ENCODE data around the gene TMEM212.

TMEM212 gene

DNA sequence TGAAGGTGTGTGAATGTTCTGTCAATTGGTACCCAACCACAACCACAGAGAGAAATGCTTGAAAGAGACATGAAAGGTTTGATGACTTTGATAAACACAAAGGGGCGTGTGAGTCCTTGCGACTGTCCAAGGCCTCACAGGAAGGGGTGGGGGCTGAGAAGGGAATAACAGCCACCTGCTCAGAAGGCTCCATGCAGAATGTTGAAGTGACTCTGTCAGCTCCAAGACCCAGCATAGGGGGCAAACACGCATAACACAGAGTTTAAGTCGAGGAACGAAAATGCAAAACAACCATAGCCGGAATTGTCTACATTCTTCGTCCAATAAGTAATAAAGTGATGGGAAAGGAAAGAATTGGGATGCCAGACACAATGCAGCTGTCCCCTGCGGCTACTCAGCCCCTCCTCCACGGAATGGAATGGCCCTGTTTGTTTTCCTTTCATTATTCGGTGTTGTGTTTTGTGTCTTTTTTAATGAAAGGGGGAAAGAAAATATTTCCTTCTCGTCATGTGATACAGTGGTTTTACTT lies 19.9 kb downstream of the TMEM212 start:
- no peak for DNase-seq

DNA sequence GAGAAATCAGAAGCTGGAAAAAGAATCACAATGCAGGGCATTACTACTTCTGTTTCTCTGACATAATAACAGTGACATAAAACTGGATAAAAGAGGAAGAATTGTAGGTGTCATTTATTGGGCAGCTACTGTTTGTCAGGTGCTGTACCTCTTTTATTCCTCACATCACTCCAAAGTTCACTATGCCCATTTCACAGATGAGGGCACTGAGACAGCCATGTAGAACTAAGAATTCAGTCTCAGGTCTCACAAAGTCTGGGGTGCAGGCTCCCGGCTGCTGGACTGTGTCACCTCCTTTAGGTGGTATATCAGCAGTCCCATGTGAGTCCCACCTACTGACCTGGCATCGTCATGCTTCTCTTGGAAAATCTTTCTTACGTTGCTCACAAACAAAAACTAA lies 20.8 kb downstream of the TMEM212 start:
- no peak for DNase-seq

DNA sequence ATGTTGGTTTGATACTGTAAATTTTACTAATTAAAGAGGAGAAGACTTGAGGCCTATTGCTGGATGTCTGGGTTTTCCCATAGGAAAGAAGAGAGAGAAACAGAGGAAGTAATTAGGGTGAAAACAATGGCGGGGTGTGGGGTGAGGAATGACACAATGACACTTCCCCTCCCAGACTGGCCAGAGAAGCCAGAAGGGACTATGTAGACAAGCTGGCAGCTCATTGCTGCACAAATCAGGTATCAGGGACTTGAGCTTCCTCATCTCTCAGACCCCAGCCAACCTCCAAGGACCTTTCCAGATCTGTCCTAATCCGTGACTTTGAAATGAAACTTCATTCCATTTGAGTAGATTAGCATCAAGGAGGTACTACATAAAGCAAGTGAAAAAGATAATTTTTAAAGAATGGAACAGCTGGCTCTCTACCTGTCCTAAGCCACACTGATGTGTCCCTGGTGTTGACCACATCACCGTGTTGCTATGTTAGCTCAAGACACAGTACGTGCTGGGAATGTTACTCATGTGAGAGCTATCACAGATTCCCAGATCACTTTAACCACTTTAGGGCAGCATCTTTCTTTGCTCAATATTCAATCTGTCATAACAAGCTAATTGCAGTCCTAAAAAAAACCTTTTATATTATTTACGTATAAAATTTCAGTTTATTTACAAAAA lies 22.2 kb downstream of the TMEM212 start:
- peak; percentile 21 for DNase-seq

DNA sequence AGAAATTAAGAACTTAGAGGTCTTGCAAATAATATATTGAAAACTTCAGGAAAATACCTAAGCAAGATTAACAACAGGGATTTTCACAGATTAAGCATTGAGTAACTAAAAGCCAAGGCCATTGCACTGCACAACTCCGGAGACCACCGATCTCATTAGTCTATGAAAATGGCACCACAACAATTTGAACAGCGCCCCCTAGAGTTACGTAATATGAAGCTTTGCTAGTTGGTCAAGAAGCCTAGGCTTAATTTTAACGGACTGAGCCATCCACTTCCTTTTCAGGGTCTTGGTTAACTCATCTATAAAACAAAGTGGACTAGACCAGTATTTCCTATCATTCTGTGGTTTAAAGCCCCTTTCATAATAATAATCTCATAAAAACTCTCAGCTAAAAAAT lies 24.8 kb downstream of the TMEM212 start:
- DNase-seq = peak; percentile 82

DNA sequence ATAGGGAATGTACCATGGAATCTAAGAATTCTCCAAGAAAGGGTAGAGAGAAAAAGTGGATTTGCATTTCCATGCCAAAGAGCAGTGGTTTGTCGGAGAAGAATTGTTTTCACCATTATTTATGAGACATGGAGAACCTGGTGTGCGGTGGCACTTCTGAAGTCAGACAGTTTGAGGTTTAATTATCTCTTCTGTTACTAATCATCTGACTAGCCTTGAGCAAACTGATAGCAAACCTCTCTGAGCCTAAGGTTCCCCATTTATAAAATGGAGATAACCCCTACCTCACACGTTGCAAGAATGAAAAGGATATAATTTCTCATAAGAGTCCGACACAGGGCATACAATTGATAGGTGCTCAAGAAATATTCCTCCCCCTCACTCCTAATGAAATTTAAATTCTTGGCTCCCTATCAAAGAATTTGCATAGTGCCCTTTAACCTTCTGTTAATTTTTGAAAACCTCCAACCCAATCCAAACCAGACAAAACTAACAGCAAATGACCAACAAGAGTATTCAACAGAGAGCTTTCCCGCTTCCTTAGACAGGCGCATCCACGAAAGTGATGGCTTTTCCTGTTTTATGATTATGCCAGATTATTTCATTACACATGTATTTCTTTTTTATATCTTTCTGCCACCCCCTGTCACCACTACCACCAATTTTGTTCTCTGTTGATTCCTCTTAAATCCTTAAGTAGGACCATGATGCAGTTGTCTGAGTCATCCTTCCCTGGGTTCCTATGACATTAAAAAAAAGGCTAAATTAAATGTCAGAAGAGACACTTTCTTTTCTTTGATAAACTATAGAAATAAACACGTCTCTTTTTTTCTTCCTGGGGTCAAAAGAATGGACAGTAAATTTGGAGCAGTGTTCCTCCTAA lies 28.5 kb downstream of the TMEM212 start:
- peak; percentile 92 for DNase-seq

DNA sequence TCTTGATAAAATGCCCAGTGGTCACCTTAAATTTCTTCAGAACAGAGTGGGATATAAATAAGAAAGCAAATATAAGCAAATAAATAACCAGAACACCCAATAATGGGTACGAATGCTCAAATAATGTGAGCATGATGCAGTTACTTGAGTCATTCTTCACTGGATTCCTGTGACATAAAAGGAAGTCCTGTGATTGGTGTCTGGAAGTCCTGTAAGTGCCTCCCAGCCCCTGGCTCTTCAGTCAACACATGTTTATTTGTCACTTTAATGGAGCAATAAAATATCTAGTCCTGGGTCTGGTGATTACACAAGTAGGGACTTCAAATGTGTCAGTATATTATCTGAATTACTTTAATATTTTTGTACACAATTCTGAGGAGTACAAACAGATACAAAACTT lies 30.4 kb downstream of the TMEM212 start:
- no peak for DNase-seq

DNA sequence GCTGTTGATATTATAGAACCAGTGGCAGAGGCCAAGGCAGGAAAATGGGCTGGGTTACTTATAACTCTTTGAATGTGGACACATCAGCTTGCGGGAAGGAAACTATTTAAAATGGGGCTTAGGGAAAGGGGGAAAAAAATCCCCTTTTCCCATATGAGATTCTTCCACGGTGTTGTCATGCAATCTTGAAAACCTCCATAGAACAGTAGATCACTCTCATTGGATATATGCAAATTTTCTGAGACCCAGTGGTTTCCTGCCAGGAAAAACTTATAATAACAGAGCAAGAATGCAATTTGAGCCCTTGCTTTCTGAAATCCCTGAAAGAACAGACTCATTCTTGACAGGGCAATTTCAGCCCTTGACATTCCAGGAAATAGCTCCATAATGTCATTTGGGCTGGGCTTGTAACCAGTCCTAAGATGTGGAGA lies 31.1 kb downstream of the TMEM212 start:
- no peak for DNase-seq

DNA sequence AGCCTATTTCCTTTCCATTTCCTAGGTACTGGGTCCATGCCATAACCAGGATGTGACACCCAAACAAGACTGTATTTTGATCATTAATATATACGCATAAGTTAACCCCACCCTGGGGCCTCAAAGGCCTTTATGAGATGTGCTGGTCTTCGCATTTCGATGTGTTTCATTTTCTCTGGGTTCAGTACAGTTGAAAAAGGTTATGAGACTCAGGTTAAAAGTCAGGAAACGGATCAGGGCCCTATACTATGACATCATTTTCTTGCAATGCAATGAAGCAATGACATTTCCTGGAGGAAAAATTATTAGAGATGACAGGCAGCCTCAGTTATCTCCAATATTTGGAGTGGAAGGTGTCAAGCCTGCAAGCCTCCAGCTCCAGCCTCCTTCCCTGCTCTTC lies 31.7 kb downstream of the TMEM212 start:
- DNase-seq = no peak

DNA sequence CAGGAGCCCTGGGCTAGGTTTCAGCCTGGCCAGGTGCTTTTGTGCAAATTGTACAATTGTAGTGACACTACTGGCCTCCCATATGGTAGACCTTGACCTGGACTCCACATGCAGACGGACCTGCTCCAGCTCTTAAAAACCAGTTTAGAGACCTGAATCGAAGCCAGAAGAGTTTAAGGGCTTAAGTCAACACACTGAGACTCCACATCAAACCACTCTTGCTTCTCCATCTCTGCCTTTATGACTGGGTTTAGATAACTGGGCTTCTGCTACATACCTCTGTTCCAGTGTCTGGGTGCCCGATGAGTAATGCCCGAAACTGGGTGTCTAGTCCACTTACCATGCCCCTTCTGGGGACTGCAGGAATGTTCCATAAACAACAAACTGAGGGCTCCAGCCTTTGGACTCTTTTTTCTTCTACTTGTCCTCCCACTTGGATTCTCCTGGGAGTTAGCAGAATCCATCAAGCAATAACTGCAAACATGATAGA lies 32.8 kb downstream of the TMEM212 start:
- no peak for DNase-seq

DNA sequence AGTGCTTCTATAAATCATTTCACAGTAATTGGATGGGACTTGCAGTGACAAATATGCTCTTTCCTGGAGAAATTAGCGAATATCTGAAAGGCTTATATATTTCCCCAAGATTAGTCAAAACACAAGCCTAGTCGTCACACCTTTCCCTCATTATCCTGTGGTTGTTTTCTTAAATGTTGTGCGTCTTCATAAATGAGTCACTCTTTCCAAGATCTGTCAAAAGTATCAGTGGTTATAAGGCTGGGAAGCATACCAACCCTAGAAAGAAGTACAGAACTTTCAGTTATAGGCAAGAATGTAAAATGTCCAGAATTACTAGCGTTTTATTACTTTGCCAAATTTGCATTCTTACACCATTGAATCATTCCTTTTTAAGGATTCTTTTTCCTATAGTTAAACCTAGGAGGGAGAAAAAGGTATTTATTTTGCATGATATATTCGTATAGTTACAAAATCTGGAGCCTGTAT lies 33.6 kb downstream of the TMEM212 start:
- no peak for DNase-seq

DNA sequence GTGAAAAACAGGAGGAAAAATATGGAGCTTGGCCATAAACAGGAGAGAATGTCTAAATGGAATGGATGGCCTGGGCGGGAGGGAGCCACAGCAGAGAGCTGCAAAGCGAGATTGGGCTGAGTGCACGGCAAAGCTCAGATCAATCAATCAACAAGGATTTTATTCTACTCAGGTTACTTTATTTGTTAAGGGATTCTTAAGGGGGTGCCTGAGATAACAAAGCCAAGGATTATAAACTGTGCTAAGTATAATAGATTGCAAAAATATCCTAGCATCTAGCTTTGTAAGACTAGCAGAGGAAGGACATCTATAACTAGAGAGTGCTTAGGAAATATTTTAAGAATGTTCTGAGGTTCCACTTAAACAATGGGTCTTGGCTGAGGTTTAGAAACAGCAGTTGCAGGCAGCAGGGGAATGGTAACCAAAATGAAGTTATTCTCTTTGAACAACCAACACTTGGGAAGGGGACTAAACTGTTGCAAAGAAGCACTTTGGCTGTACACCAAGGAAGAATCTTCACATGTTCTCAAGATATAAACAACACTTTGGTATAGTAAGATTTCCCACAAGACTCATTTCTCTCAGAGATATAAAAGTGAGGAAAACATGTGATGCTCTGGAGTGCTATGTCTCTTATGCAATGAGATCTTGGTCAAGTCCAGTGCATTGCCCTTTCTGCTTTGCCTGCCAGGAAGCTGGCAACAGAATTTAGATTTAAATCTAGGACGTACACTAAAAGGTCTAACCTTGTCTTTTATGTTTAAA lies 35.5 kb downstream of the TMEM212 start:
- DNase-seq = no peak

DNA sequence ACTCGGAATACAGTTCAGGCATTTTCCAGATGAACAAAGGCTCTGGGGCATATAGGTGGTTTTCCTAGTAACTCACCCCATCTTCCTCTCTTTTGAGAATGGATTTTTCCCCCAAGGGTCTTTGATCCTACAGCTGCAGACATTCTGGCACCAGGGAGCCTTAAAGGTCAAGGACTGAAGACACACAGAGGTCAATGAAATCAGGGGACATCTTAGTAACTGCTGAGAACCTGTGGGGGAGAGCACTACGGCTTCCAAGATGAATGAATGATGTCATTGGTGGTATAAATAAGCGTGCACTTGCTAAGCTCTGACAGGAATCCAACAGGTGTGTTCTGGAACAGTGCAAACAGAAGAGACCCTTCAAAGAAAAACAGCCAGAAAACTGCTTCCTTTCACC lies 36.3 kb downstream of the TMEM212 start:
- DNase-seq = no peak

DNA sequence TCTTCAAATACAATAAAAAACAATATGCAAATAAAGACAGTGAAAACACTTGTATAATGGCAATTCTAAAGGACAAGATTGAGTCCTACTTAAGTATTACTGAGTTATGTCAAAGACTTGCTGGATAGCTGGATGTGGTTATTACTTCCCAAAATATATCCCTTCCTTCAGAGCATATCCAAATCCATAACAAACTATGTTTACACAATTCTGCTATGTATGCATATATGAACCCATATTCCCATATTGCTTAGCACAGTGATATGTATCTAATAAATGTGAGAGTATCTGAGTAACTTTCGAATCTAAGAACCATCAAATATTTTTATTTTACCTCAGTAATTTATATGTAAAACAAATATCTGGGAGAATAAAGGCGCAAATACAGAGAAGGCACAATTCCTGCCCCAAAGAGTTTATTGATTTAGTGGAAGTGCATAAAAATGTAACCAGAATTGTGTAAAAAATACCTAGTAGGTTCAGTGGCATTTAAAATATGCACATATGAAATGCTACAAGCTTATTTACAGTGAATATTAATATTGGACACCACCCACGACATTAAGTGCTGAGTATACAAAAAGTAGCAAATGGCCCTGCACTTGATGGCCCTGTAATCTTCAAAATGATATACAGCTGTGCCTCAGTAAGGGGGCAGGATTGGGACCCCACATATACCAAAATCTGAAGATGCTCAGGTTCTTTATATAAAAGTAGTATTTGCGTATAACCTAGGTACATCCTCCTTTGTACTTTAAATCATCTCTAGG lies 37.1 kb downstream of the TMEM212 start:
- DNase-seq = no peak

DNA sequence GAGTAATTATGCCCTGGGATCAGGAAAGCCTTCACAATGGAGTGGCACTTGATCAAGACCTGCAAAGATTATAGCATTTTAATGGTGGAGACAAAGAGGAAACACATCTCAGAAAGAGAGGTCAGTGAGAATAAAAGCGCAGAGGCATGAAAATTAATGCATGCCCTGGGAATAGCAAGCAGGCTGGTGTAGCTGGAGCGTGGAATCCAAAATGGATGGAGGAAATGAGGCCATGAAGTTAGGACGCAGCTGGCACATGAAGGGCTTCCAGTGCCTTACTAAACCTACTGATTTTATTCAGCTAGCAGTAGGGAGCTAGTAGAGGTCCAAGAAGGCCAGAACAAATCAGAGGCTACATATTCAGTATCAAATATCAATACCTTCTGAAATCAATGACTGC lies 38.1 kb downstream of the TMEM212 start:
- no peak for DNase-seq

DNA sequence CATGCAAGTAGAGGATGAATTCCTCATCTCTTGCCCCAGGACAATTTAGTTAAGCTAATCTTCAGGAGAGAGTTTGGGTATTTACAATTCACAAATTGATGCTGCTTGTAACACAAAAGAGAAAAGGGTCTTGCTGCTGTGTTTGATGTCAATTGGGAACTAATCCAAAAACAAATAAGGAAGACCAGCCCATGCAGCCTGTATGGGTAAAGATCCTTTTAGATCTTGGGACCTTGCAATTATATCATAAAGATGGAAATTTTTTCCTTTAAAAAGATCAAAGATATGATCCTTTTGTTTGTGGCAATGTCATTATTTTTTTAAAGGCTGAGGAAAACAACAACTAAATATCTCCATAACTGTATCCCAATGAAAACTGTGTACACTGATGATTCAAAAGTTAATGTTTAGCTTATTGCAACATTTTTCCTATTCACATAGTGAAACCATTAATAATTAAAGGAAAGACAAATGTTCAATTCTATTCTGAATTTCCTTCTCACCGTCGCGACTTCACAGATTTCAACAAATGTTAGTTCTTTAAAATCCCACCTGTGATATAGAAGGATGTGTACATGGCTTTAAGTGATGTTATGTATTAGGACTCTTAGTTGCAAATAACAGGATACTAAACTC lies 40.2 kb downstream of the TMEM212 start:
- no peak for DNase-seq

DNA sequence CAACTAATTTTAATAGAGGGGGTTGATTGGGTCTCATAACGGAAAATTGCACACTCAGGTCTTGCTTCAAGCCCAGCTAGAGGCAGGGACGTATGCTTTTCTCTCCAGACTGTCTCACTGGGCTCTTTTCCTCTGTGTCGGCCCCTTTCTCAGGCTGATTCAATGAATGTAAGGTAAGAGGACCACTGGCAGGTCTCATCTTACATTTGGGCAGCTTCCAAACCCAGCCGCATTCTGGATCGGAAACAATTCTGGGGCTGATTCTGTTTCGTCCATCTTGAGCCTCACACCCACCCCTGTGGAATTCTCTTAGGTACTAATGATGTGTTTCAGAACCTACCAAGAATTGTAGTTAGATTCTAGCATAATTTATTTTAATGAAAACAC lies 40.7 kb downstream of the TMEM212 start:
- no peak for DNase-seq

DNA sequence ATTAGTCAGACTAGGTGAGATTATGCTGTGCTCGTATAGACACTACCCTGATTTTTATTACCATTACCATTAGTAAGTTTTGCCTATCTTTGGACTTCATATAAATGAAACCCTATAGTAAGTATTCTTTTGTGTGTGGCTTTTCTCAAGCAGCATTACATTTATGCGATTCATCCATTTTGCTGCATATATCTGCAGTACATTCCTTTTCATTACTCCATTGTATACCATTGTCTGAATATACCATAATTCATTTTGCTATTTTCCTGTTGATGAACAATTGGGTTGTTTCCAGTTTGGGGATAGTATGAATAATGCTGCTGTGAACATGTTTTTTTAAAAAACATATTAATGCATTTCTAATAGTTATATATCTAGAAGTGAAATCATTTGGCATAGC lies 45.3 kb downstream of the TMEM212 start:
- DNase-seq = no peak

DNA sequence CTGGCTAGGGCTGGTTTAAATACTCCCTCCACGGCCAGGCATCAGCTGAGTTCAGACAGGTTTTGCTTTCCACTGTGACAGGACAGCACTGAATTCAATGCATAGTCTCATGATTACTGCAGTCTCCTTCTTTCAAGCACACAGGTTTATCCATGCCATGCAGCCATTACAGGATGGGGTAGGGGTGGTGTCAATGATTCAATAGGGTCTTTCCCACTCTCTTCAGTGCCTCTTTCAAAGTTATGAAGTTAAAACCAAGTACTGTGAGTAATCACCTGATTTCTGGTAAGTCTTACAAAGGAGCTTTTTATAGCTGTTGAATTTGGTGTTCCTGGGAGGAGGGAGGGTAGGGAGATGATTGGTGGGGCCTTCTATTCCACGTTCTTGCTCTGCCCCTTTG lies 47.2 kb downstream of the TMEM212 start:
- DNase-seq = no peak

DNA sequence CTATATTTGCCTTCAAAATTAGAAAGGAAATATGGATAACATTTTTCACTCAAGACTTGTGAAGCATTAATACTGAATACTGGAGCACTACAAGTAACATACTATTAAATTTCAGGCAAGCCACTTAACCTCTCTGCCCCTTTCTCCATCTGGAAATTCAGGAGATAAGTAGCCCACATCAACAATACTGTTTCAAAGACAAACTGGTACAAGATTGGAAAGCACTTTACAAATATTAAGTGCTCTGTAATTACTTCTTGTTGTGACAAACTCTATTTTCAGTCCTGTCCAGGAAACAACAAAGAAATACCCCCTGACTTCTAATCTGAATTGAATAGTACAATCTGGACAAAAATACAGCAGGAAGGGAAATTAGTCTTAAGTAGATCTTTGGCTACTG lies 49.3 kb downstream of the TMEM212 start:
- DNase-seq = no peak

DNA sequence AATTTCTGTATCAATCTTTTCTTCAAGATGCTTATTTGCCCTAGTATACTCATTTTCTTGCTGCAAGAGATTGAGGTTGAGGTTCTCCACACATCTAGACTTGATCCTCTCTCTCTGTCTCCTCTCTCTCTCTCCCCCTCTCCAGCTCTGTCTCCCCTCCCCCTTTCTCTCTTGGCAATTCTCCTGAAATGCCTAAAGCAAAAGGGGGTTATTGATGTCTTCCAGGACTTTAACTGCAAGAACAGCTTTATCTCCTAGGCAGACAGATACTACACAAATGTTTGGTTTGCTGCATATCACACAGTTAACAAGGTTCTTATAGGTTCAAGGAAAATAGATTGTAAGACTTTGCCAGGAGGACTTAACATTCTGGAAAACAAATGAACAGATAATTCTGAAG lies 52.1 kb downstream of the TMEM212 start:
- DNase-seq = no peak

DNA sequence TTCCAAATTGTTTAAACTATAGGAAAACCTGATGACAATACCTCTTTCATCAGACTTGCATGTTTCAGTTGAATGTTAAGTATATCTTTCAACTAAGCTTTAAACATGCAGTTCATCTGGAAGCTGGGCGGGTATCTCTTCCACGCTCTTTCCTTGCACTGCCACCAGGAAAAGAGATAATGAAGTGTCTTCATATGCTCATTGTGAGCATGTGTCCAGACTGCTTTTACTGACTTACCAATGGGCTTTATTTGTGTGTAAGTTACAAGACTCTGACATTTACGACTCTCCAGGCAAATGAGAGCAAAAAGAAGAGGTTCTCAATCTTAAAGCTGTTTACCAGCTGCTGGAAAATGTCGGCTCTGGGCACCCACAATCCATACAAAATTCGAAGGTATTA lies 52.8 kb downstream of the TMEM212 start:
- DNase-seq = peak; percentile 14

DNA sequence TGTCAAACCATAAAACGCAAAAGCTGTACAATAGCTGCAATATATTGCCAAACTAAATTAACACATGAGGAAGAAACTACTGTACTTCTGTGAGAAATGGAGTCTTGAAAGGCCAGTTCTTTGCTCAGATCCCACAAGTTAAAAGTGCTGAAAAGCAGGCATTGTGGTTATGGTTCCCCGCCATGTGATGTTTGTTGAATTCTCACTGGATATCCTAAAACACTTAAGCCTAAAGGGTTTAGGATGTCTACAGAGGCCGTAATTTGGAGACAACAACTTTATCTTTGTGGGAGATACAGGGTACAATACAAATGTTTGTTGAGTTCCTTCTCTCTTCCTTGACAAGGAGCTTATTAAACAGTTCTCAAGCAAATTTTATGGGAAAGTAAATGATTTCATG lies 53.2 kb downstream of the TMEM212 start:
- DNase-seq = no peak
